Heart right ventricle (tissue), 16 donors: Measurements from ENCODE around the gene ZNF438. TPM values are rescaled to one million over a fixed set of nuclear protein-coding genes. Genes with fewer than 3 reads are reported as not detected.

Experiments used
- ATAC-seq, 8 donors: fragments of 200-7000 bp; cut with Tn5 transposase; one replicate each; pipeline ENCODE4 v1.9.1; 2020; ENCODE audit warnings: mild to moderate bottlenecking in 8 of 8, moderate library complexity in 8 of 8, moderate number of reproducible peaks in 1 of 8
- DNase-seq, 2 donors: peaks; one replicate each; pipeline ENCODE4 v3.0.0-alpha.2; 2020
- H3K27ac ChIP-seq, 10 donors: fragments of 200-600 bp; sonication (generic) in 2 of 10; one replicate each; pipeline versions ENCODE4 v1.5.0 to v1.8.0; 2020 to 2022; ENCODE audit warnings: mild to moderate bottlenecking in 3 of 10
- H3K27me3 ChIP-seq, 7 donors: fragments of 200-600 bp; one replicate each; pipeline ENCODE4 v1.8.0; 2021 to 2022; ENCODE audit warnings: mild to moderate bottlenecking in 2 of 7
- H3K36me3 ChIP-seq, 9 donors: fragments of 200-600 bp; sonication (generic) in 1 of 9; one replicate each; pipeline versions ENCODE4 v1.5.0 to v1.8.0; 2020 to 2022; ENCODE audit warnings: mild to moderate bottlenecking in 2 of 9
- H3K4me1 ChIP-seq, 9 donors: fragments of 200-600 bp; sonication (generic) in 1 of 9; one replicate each; pipeline versions ENCODE4 v1.5.0 to v1.8.0; 2020 to 2022; ENCODE audit warnings: mild to moderate bottlenecking in 4 of 9
- H3K4me3 ChIP-seq, 10 donors: fragments of 200-600 bp; sonication (generic) in 2 of 10; one replicate each; pipeline versions ENCODE4 v1.5.0 to v1.8.0; 2020 to 2022; ENCODE audit warnings: mild to moderate bottlenecking in 7 of 10, moderate library complexity in 2 of 10
- H3K9me3 ChIP-seq, 11 donors: fragments of 200-600 bp in 10 of 11; sonication (generic) in 2 of 11; one replicate each; pipeline versions ENCODE4 v1.5.0 to v1.8.0; 2013 to 2022; ENCODE audit warnings: mild to moderate bottlenecking in 2 of 11, control low read depth in 1 of 11, moderate library complexity in 1 of 11
- CTCF ChIP-seq, 9 donors: fragments of 200-600 bp; sonication (generic) in 2 of 9; IDR thresholded peaks; one replicate each; pipeline versions ENCODE4 v1.5.0 to v1.8.0; 2021 to 2022; ENCODE audit warnings: antibody characterized with exemption in 9 of 9, mild to moderate bottlenecking in 5 of 9, moderate library complexity in 1 of 9
- whole genome bisulfite sequencing, 2 donors: extraction: QIAGEN DNeasy Blood & Tissue Kit; methylation state at CpG; one replicate each; pipeline ENCODE4 v1.1.7; 2013; ENCODE audit warnings: inconsistent platforms in 1 of 2; 5-methylcytosine and 5-hydroxymethylcytosine counted together
- intact Hi-C, 10 donors: fragments of 100-400 bp; cut with DNase I; formaldehyde crosslinking; loops; one replicate each; pipeline versions ENCODE4 v1.11.1 to v1.14.2; 2022
- polyA plus RNA-seq, 2 donors: library from polyadenylated mRNA; stranded (reverse); fragments of 200-250 nt; gene quantifications; one replicate each; pipeline ENCODE4 v1.2.3, GENCODE V29; 2013
- total RNA-seq, 10 donors: library from RNA; stranded (reverse); fragmentation: NEBNext Ultra II Directional in 3 of 10; extraction: Animal tissue kit (Norgen Biotek cat#: 25700) in 3 of 10; gene quantifications; one replicate each; pipeline versions ENCODE4 v1.2.1 to v1.2.4, GENCODE V29; 2021 to 2023
- donor health status: Arrhythmogenic right ventricular cardiomyopathy.
- donor health status: ischemic (EF 13 %, LVEDD 7.1; RV severe dilation, severe dysfunction).
- donor health status: healthy with polysubstance abuse.
- donor health status: DM: no; HTN: yes; CAD: no.
- donor health status: DM: no; HTN: no; CAD: no.
- donor health status: ischemic (EF 25% LVEDD 6.9; RV normal size, moderate dysfunction).
- donor health status: ischemic (EF 25% LVEDD 5.7; RV mildly dilated, moderate dysfunction).
- donor health status: healthy.
- donor health status: DM: yes; HTN: yes; CAD: no.
- donor health status: Ischemic cardiomyopathy.
- donor health status: ischemic (EF 35%, LVEDD 5.7; RV mildly dilated, moderate dysfunction).
- donor health status: nonischemic (EF 11% LVEDD 7.7; RV severe dilation, severe dysfunction).
- donor health status: DM: yes; HTN: yes; CAD: no.
- donor health status: PGD.
- donor health status: ischemic (EF 29% LVEDD 5.4; RV normal size, mild dysfunction).
- donor health status: nonischemic (EF 23%, LVEDD 6.1; RV moderate dilation, normal function).

The ZNF438 gene
- total and polyA plus RNA-seq, 12 donors, result 7.8 to 21.1 (median 12.4) TPM

GRCh38 chr10:30865141-30865926 is 166.3 kb downstream of the ZNF438 start:
- TF ChIP-seq CTCF (IDR thresholded peaks at IDR 0.05), result no peak
- DNase-seq (no peak), ATAC-seq (no peak)
- WGBS, 2 donors, result 45 to 58% methylated on average over 7 of the region's 7 CpGs
- Histone ChIP-seq H3K4me1 (peaks cover 0 to 39% (median 8%) of the 10 kb centered on the region in 9 donors), H3K36me3 (peaks cover 0 to 9% (median 0%) of the 10 kb centered on the region in 9 donors), H3K27ac (peak overlapping the region in 1 of 10 donors; percentile 31), H3K4me3 (no peak overlapping the region), H3K9me3 (no peaks in the 10 kb centered on the region), H3K27me3 (no peaks in the 10 kb centered on the region)
- intact Hi-C loops, result no loop called here

DNA sequence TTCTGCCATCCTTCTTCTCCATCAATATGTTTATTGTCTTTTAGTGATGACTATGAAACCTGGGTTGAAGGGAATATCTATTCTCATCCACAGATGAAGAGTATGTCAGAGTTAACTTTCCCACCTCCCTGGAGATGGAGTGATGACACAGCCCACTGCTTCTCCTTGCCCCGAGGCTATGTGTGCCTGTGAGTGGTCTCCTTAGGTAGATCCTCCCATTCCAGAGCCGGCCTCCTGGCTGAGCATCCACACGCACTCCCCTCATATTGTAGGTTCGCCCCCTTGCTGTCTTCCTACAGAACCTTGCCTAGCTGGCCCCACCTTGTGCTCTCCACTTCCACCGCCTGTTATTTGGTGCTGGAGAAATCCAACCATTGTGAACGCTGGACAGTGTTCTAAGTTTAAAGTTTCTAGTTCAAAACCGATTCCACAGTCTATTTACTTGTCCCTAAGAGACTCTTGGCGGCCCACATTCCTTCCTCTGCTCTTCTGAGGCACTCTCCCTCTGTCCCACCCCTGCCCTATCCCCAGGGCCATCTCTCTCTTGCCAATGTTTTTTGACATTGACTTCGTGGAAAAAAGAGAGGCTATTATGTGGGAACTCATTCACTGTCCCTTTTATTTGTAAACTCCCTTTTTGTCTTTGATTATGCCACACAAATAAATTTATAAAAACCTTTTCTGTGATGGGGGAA is 168.0 kb downstream of the ZNF438 start:
- WGBS, 2 donors, result 84 to 86% methylated on average over 9 of the region's 9 CpGs
- ATAC-seq, result peak in 4 of 8 donors; percentile 13 to 37 (median 30)
- TF ChIP-seq CTCF (IDR thresholded peaks at IDR 0.05), result no peak
- intact Hi-C loops, result no loop called here
- Histone ChIP-seq H3K27me3 (no peaks in the 10 kb centered on the region), H3K36me3 (peaks cover 0 to under 1% (median 0%) of the 10 kb centered on the region in 9 donors), H3K27ac (peak overlapping the region in 4 of 10 donors; percentile 23 to 46 (median 35)), H3K9me3 (no peaks in the 10 kb centered on the region), H3K4me1 (peaks cover under 1 to 56% (median 16%) of the 10 kb centered on the region in 9 donors), H3K4me3 (no peak overlapping the region)
- DNase-seq, result no peak

DNA sequence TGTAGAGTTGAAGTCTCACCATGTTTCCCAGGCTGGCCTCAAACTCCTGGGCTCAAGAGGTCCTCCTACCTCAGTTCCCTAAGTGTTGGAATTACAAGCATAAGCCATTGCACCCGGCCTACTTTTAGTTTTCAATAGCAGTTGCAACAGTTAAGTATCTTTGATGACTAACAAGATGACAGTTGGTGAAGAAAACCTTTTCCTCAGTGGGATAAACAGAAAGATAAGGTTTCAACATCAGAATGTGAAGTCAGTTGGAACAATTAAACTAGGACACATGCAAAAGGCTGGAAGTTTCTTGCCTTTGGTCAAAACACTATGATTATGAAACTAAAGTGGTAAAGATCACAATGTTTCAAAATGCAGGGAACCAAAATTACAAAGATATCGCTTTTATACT is 169.2 kb downstream of the ZNF438 start:
- H3K4me1 ChIP-seq, result peaks cover 5 to 68% (median 24%) of the 10 kb centered on the region in 9 donors
- intact Hi-C loops, result no loop called here
- H3K36me3 ChIP-seq, result no peaks in the 10 kb centered on the region
- H3K9me3 ChIP-seq, result no peaks in the 10 kb centered on the region
- DNase-seq (no peak), ATAC-seq (peak in 1 of 8 donors; percentile 24)
- H3K4me3 ChIP-seq, result no peak overlapping the region
- no peak for TF ChIP-seq CTCF (IDR thresholded peaks at IDR 0.05)
- no peaks in the 10 kb centered on the region for H3K27me3 ChIP-seq
- WGBS, 2 donors, result 70 to 83% methylated on average over 2 of the region's 2 CpGs
- H3K27ac ChIP-seq, result peak overlapping the region in 3 of 10 donors; percentile 23 to 46 (median 28)

DNA sequence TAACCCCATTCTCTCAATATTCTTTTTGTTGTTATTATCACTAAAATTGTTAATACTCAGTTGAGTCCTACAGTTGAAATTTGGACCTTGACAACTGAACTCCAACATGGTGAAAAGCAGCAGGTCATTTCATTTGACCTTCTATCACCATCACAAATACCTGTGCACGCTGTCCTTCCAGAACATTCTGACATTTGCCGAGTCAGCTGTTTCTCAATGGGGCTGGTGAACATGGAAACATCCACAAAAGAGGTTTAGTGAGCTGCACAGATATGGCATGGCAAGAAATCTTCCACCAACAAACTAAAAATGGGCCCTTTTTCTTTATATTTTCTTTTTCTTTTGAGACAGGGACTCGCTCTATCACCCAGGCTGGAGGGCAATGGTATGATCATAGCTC is 169.7 kb downstream of the ZNF438 start:
- no peak for TF ChIP-seq CTCF (IDR thresholded peaks at IDR 0.05)
- intact Hi-C loops, result no loop called here
- DNase-seq (no peak), ATAC-seq (no peak)
- H3K27me3 ChIP-seq, result no peaks in the 10 kb centered on the region
- 95 to 97% methylated on average over 3 of the region's 3 CpGs for WGBS, 2 donors
- no peaks in the 10 kb centered on the region for H3K9me3 ChIP-seq
- peaks cover 7 to 73% (median 28%) of the 10 kb centered on the region in 9 donors for H3K4me1 ChIP-seq
- H3K4me3 ChIP-seq, result no peak overlapping the region
- no peaks in the 10 kb centered on the region for H3K36me3 ChIP-seq
- peak overlapping the region in 1 of 10 donors; percentile 15 for H3K27ac ChIP-seq
